OCI-LY3 (cell line): ENCODE measurements around the gene IPPK.

Experiments used
- H2AFZ ChIP-seq: fragments of 200-600, 300-600 bp; shearing (Covaris generic); 2 replicates; pipeline ENCODE4 v1.6.0; 2014; ENCODE audit warnings: antibody characterized with exemption, low read depth, low read length
- H3K27ac ChIP-seq: fragments of 200-600, 300-600 bp; sonication (generic); 2 replicates; pipeline ENCODE4 v1.5.1; 2014; ENCODE audit warnings: mild to moderate bottlenecking, low read length, moderate library complexity, mixed read lengths
- H3K27me3 ChIP-seq: fragments of 200-600, 300-600 bp; sonication (generic); 2 replicates; pipeline ENCODE4 v1.6.1; 2014; ENCODE audit warnings: low read depth, low read length, mixed read lengths
- H3K36me3 ChIP-seq: fragments of 200-600, 300-600 bp; sonication (generic); replicated peaks from 2 replicates; pipeline ENCODE3; 2014; ENCODE audit warnings: low read depth, low read length, mixed read lengths
- H3K4me1 ChIP-seq: fragments of 300-600, 200-600 bp; sonication (generic); 2 replicates; pipeline ENCODE4 v1.6.1; 2014; ENCODE audit warnings: low read length, mixed read lengths
- H3K4me2 ChIP-seq: fragments of 200-600, 300-600 bp; sonication (generic); 2 replicates; pipeline ENCODE4 v1.6.1; 2014; ENCODE audit warnings: low read length, mixed read lengths
- H3K4me3 ChIP-seq: fragments of 300-600, 200-600 bp; sonication (generic); 2 replicates; pipeline ENCODE4 v1.5.1; 2014; ENCODE audit warnings: antibody characterized with exemption, mild to moderate bottlenecking, low read length, moderate library complexity
- H3K79me2 ChIP-seq: fragments of 300-600, 200-600 bp; shearing (Covaris generic); 2 replicates; pipeline ENCODE4 v1.6.1; 2014; ENCODE audit warnings: mild to moderate bottlenecking, low read length, mixed read lengths
- H3K9ac ChIP-seq: fragments of 300-600, 200-600 bp; shearing (Covaris generic); 2 replicates; pipeline ENCODE4 v1.6.0; 2014; ENCODE audit warnings: mild to moderate bottlenecking, low read length, moderate library complexity
- H3K9me3 ChIP-seq: fragments of 200-600, 300-600 bp; shearing (Covaris generic); 2 replicates; pipeline ENCODE4 v1.6.1; 2014; ENCODE audit warnings: low read length, mixed read lengths; ENCODE audit not compliant: insufficient read depth
- H4K20me1 ChIP-seq: fragments of 200-600, 300-600 bp; sonication (generic); 2 replicates; pipeline ENCODE4 v1.6.1; 2016; ENCODE audit warnings: low read length, mixed read lengths; ENCODE audit not compliant: insufficient read depth
- EZH2phosphoT487 ChIP-seq: fragments of 200-600 bp; shearing (Covaris generic); IDR thresholded peaks from 2 replicates; pipeline ENCODE4 v1.6.1; 2018; ENCODE audit warnings: antibody characterized with exemption, mixed run types, low read depth
- TF ChIP-seq, protein P1 (sequence below): fragments of 200-600, 300-600 bp; sonication (generic); IDR thresholded peaks from 2 replicates; pipeline ENCODE4 v1.5.1; 2014; ENCODE audit warnings: antibody characterized with exemption, low read length, low read depth

The IPPK gene

DNA sequence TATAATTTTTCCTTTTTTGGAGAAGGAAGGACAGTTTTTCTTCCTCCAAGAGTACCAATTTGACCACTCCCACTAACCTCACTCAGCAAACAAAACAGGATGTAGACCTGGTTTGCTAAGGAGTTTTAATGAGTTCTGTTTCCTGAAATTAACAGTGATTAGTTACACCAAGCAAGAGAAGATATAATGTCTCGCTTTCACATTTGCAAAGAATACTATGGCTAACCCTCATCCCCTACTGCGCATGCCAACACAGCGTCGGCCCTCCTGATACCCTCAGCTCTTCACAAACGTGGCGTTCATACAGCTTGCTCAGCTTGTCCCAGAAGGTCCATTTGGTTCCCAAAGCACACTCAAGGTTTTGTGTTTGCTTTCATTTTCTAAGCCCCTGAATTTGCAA lies 41.9 kb upstream of the IPPK start:
- no peak overlapping the region for H3K4me3 ChIP-seq
- no peak for TF ChIP-seq EZH2phosphoT487
- TF ChIP-seq, protein P1, sequence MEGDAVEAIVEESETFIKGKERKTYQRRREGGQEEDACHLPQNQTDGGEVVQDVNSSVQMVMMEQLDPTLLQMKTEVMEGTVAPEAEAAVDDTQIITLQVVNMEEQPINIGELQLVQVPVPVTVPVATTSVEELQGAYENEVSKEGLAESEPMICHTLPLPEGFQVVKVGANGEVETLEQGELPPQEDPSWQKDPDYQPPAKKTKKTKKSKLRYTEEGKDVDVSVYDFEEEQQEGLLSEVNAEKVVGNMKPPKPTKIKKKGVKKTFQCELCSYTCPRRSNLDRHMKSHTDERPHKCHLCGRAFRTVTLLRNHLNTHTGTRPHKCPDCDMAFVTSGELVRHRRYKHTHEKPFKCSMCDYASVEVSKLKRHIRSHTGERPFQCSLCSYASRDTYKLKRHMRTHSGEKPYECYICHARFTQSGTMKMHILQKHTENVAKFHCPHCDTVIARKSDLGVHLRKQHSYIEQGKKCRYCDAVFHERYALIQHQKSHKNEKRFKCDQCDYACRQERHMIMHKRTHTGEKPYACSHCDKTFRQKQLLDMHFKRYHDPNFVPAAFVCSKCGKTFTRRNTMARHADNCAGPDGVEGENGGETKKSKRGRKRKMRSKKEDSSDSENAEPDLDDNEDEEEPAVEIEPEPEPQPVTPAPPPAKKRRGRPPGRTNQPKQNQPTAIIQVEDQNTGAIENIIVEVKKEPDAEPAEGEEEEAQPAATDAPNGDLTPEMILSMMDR = no peak
- H3K36me3 ChIP-seq = peaks cover 42% of the 10 kb centered on the region

DNA sequence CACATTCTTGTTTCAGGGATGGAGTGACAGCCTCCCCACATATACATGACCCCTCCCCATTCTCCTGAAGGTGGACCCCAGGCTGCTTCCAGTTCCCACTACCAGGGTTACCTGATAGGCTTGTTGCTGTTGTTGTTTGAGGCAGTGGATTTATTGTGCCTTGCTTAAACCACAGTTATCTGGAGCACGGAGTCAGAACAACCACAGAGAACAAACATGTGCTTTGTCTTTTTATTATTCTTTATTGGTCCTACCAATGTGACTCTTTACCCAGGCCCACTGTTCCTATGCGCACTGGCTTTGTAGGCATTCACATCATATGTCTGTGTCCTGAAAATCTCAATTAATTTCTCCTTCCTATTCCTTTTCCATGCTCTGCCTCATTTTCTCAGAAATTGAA lies 41.2 kb upstream of the IPPK start:
- H3K27ac ChIP-seq = no peak overlapping the region
- H3K79me2 ChIP-seq = no peaks in the 10 kb centered on the region
- no peaks in the 10 kb centered on the region for H3K9me3 ChIP-seq
- no peaks in the 10 kb centered on the region for H4K20me1 ChIP-seq
- TF ChIP-seq, protein P1 = no peak
- TF ChIP-seq EZH2phosphoT487 = no peak
- H3K36me3 ChIP-seq = peaks cover 38% of the 10 kb centered on the region
- H3K4me1 ChIP-seq = peaks cover 14% of the 10 kb centered on the region
- H3K9ac ChIP-seq = no peak overlapping the region
- no peaks in the 10 kb centered on the region for H3K27me3 ChIP-seq
- no peak overlapping the region for H3K4me2 ChIP-seq
- H2AFZ ChIP-seq = no peak overlapping the region
- H3K4me3 ChIP-seq = no peak overlapping the region

More for the DNA sequence above, 41.9 kb upstream of the IPPK start:
- H3K27me3 ChIP-seq = no peaks in the 10 kb centered on the region
- H3K79me2 ChIP-seq = no peaks in the 10 kb centered on the region
- H4K20me1 ChIP-seq = peaks cover 6% of the 10 kb centered on the region; the same call in 1 of the 2 replicates
- peak overlapping the region; percentile 22; the same call in 1 of the 2 replicates for H3K27ac ChIP-seq
- H2AFZ ChIP-seq = no peak overlapping the region
- peaks cover 12% of the 10 kb centered on the region for H3K4me1 ChIP-seq
- peak overlapping the region; percentile 27 for H3K4me2 ChIP-seq
- H3K9me3 ChIP-seq = no peaks in the 10 kb centered on the region
- no peak overlapping the region for H3K9ac ChIP-seq

DNA sequence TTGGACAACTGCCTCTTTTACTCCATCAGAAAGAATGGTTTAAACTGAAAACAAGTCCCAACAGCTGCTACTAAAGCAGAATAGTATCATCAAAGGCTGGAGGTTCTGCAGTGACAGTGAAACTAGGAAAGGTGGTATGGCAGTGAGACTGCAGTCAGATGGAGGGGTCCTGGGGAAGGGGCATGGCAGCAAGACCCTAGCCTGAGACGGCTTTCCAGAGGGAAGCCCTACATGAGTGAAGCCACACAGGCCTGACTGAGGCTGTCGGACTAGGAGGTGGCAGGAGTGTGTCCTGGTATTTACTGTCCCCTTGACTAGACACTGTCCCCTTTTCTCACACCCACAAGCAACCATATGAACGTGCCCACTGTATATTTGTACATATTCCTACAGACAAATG lies 40.4 kb upstream of the IPPK start:
- H4K20me1 ChIP-seq = no peaks in the 10 kb centered on the region
- H3K27ac ChIP-seq = no peak overlapping the region
- H3K36me3 ChIP-seq = peaks cover 30% of the 10 kb centered on the region
- H3K4me3 ChIP-seq = no peak overlapping the region
- TF ChIP-seq EZH2phosphoT487 = no peak
- TF ChIP-seq, protein P1 = no peak
- no peaks in the 10 kb centered on the region for H3K27me3 ChIP-seq
- H3K4me1 ChIP-seq = peaks cover 15% of the 10 kb centered on the region
- H2AFZ ChIP-seq = no peak overlapping the region
- H3K4me2 ChIP-seq = no peak overlapping the region
- H3K9me3 ChIP-seq = no peaks in the 10 kb centered on the region
- H3K79me2 ChIP-seq = no peaks in the 10 kb centered on the region
- H3K9ac ChIP-seq = no peak overlapping the region

DNA sequence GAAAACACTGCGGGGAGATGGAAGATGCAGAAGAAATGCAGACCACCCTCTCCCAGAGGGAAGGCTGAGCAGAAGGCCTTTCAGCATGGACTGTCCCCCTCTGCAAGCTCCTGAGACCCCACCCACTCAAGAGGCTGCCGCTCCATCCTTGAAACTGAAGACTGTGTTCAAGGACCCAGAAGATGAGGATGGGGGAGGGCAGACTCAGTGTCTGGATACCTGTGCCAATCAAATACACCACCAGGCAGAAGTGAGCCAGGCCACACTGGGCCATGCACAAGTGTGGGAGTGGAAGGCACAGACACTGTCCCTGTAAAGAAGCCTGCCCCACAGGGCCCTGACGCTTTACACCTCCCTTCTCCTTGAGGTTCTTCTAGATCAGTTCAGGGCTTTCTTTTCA lies 40.0 kb upstream of the IPPK start:
- TF ChIP-seq, protein P1 = no peak
- TF ChIP-seq EZH2phosphoT487 = no peak

More for the DNA sequence above, 40.0 kb upstream of the IPPK start:
- Histone ChIP-seq H2AFZ (no peak overlapping the region), H3K9ac (no peak overlapping the region), H3K9me3 (no peaks in the 10 kb centered on the region), H3K27ac (no peak overlapping the region), H3K79me2 (no peaks in the 10 kb centered on the region), H3K27me3 (no peaks in the 10 kb centered on the region), H3K4me3 (no peak overlapping the region), H3K4me2 (no peak overlapping the region), H3K36me3 (peaks cover 27% of the 10 kb centered on the region), H4K20me1 (no peaks in the 10 kb centered on the region), H3K4me1 (peaks cover 15% of the 10 kb centered on the region)
